B cell (primary cell): ENCODE measurements around the gene EVL.

ENCODE experiments used
- EZH2 ChIP-seq: IDR thresholded peaks from 2 replicates; pipeline ENCODE4 v1.6.1; 2012; ENCODE audit warnings: borderline replicate concordance, low read depth, mild to moderate bottlenecking, moderate library complexity, low read length; ENCODE audit not compliant: insufficient read depth, poor library complexity, severe bottlenecking
- TF ChIP-seq, protein P1 (sequence below): fragments of 200-600 bp; IDR thresholded peaks from one replicate; pipeline ENCODE4 v1.8.0; 2022; ENCODE audit warnings: antibody characterized with exemption, mild to moderate bottlenecking

GRCh38 chr14:100150932-100151587, 85.8 kb downstream of the EVL start:
- TF ChIP-seq, protein P1, sequence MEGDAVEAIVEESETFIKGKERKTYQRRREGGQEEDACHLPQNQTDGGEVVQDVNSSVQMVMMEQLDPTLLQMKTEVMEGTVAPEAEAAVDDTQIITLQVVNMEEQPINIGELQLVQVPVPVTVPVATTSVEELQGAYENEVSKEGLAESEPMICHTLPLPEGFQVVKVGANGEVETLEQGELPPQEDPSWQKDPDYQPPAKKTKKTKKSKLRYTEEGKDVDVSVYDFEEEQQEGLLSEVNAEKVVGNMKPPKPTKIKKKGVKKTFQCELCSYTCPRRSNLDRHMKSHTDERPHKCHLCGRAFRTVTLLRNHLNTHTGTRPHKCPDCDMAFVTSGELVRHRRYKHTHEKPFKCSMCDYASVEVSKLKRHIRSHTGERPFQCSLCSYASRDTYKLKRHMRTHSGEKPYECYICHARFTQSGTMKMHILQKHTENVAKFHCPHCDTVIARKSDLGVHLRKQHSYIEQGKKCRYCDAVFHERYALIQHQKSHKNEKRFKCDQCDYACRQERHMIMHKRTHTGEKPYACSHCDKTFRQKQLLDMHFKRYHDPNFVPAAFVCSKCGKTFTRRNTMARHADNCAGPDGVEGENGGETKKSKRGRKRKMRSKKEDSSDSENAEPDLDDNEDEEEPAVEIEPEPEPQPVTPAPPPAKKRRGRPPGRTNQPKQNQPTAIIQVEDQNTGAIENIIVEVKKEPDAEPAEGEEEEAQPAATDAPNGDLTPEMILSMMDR, result no peak
- TF ChIP-seq EZH2, result no peak
